ENCODE data around the gene KAT14. TPM values are rescaled to one million over a fixed set of nuclear protein-coding genes. Genes with fewer than 3 reads are reported as not detected.

KAT14 gene
- total RNA-seq, 1 donor = 17.4 TPM

- Histone ChIP-seq H3K36me3 (ENCODE audit: insufficient read depth, low read length) (peaks cover 16% of the 10 kb centered on the region), H3K4me3 (ENCODE audit: insufficient read depth, low read length) (no peak overlapping the region), H3K4me2 (ENCODE audit: insufficient read depth, low read length) (no peak overlapping the region)
Observed at GRCh38 chr20:18139832-18140231, 2.2 kb downstream of the KAT14 start.

GRCh38 chr20:18144541-18145099 is 7.0 kb downstream of the KAT14 start:
- H4K20me1 ChIP-seq (ENCODE audit: insufficient read depth, low read length) = no peaks in the 10 kb centered on the region
- H3K9me3 ChIP-seq (ENCODE audit: low read depth, low read length) = no peaks in the 10 kb centered on the region
- H3K4me2 ChIP-seq (ENCODE audit: insufficient read depth, low read length) = no peak overlapping the region
- H3K4me1 ChIP-seq (ENCODE audit: insufficient read depth, low read length) = no peaks in the 10 kb centered on the region
- H3K27ac ChIP-seq (ENCODE audit: low read depth, low read length) = no peak overlapping the region
- H3K79me2 ChIP-seq (ENCODE audit: insufficient read depth, low read length) = peaks cover 28% of the 10 kb centered on the region
- H3K4me3 ChIP-seq (ENCODE audit: insufficient read depth, low read length) = no peak overlapping the region
- no peak for DNase-seq (ENCODE audit: insufficient read length, low spot score, missing footprints)
- no peak overlapping the region for H2AFZ ChIP-seq (ENCODE audit: low read length)
- no peaks in the 10 kb centered on the region for H3K27me3 ChIP-seq (ENCODE audit: insufficient read depth, low read length)
- H3K36me3 ChIP-seq (ENCODE audit: insufficient read depth, low read length) = peaks cover 22% of the 10 kb centered on the region
- TF ChIP-seq CTCF (IDR thresholded peaks at IDR 0.05; ENCODE audit: extremely low read depth, low read depth, low read length) = no peak

More at GRCh38 chr20:18139832-18140231, 2.2 kb downstream of the KAT14 start:
- H4K20me1 ChIP-seq (ENCODE audit: insufficient read depth, low read length) = peaks cover 3% of the 10 kb centered on the region
- no peaks in the 10 kb centered on the region for H3K27me3 ChIP-seq (ENCODE audit: insufficient read depth, low read length)
- no peak for DNase-seq (ENCODE audit: insufficient read length, low spot score, missing footprints)
- H3K27ac ChIP-seq (ENCODE audit: low read depth, low read length) = no peak overlapping the region
- H3K79me2 ChIP-seq (ENCODE audit: insufficient read depth, low read length) = peaks cover 47% of the 10 kb centered on the region
- H3K9me3 ChIP-seq (ENCODE audit: low read depth, low read length) = no peaks in the 10 kb centered on the region
- H3K4me1 ChIP-seq (ENCODE audit: insufficient read depth, low read length) = peaks cover 17% of the 10 kb centered on the region
- no peak for TF ChIP-seq CTCF (IDR thresholded peaks at IDR 0.05; ENCODE audit: extremely low read depth, low read depth, low read length)
- no peak overlapping the region for H2AFZ ChIP-seq (ENCODE audit: low read length)

GRCh38 chr20:18154342-18154741 is 16.7 kb downstream of the KAT14 start:
- Histone ChIP-seq H3K27ac (ENCODE audit: low read depth, low read length) (no peak overlapping the region), H3K36me3 (ENCODE audit: insufficient read depth, low read length) (peaks cover 17% of the 10 kb centered on the region), H3K4me3 (ENCODE audit: insufficient read depth, low read length) (no peak overlapping the region), H3K27me3 (ENCODE audit: insufficient read depth, low read length) (no peaks in the 10 kb centered on the region), H3K9me3 (ENCODE audit: low read depth, low read length) (no peaks in the 10 kb centered on the region), H3K79me2 (ENCODE audit: insufficient read depth, low read length) (no peaks in the 10 kb centered on the region), H4K20me1 (ENCODE audit: insufficient read depth, low read length) (no peaks in the 10 kb centered on the region), H2AFZ (ENCODE audit: low read length) (no peak overlapping the region), H3K4me1 (ENCODE audit: insufficient read depth, low read length) (no peaks in the 10 kb centered on the region), H3K4me2 (ENCODE audit: insufficient read depth, low read length) (no peak overlapping the region)
- DNase-seq (ENCODE audit: insufficient read length, low spot score, missing footprints) = no peak
- no peak for TF ChIP-seq CTCF (IDR thresholded peaks at IDR 0.05; ENCODE audit: extremely low read depth, low read depth, low read length)

DNA sequence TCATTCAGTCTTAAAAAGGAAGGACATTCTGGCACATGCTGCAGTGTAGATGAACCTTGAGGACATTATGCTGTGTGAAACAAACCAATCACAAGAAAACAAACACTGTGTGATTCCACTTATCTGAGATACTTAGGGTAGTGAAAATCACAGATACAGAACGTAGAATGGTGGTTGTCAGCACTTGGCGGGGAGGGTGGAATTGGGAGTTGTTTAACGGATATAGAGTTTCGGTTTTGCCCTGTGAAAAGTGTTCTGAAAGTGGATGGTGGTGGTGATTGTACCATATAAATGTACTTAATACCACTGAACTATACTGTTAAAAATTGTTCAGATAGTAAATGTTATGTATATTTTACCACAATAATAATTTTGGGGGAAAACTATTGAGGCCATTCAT is 18.4 kb downstream of the KAT14 start:
- H3K4me3 ChIP-seq (ENCODE audit: insufficient read depth, low read length) = no peak overlapping the region
- no peak overlapping the region for H3K27ac ChIP-seq (ENCODE audit: low read depth, low read length)
- TF ChIP-seq CTCF (IDR thresholded peaks at IDR 0.05; ENCODE audit: extremely low read depth, low read depth, low read length) = no peak
- no peaks in the 10 kb centered on the region for H3K4me1 ChIP-seq (ENCODE audit: insufficient read depth, low read length)
- no peak overlapping the region for H3K4me2 ChIP-seq (ENCODE audit: insufficient read depth, low read length)
- H3K9me3 ChIP-seq (ENCODE audit: low read depth, low read length) = no peaks in the 10 kb centered on the region
- H3K27me3 ChIP-seq (ENCODE audit: insufficient read depth, low read length) = no peaks in the 10 kb centered on the region
- no peaks in the 10 kb centered on the region for H4K20me1 ChIP-seq (ENCODE audit: insufficient read depth, low read length)
- H3K36me3 ChIP-seq (ENCODE audit: insufficient read depth, low read length) = peaks cover 19% of the 10 kb centered on the region
- no peak overlapping the region for H2AFZ ChIP-seq (ENCODE audit: low read length)
- H3K79me2 ChIP-seq (ENCODE audit: insufficient read depth, low read length) = no peaks in the 10 kb centered on the region
- no peak for DNase-seq (ENCODE audit: insufficient read length, low spot score, missing footprints)
